Lung (tissue), 12 donors: ENCODE data around the gene EPN2. TPM values are rescaled to one million over a fixed set of nuclear protein-coding genes. Genes with fewer than 3 reads are reported as not detected.
A peak's percentile ranks its signal among the peaks of the same experiment; 100 is the strongest.

Experiments
- ATAC-seq: fragments of 200-7000 bp; cut with Tn5 transposase; one replicate; pipeline ENCODE4 v1.9.1; 2020; ENCODE audit warnings: moderate number of reproducible peaks; ENCODE audit not compliant: insufficient read depth, low FRiP score
- DNase-seq, 3 donors: peaks; one replicate each; pipeline ENCODE4 v3.0.0-alpha.2; 2013 to 2017
- H3K27ac ChIP-seq, 2 donors: one replicate each; pipeline ENCODE4 v1.5.1; 2013; ENCODE audit warnings: mild to moderate bottlenecking in 2 of 2, moderate library complexity in 2 of 2, control low read depth in 1 of 2, inconsistent platforms in 1 of 2, low read depth in 1 of 2, low read length in 1 of 2
- H3K27me3 ChIP-seq, 3 donors: one replicate each; pipeline ENCODE4 v1.5.1; 2013; ENCODE audit warnings: low read length in 2 of 3; ENCODE audit not compliant: control insufficient read depth in 3 of 3, insufficient read depth in 3 of 3
- H3K36me3 ChIP-seq, 4 donors: one replicate each; pipeline ENCODE4 v1.5.1; 2013; ENCODE audit warnings: low read length in 4 of 4, mild to moderate bottlenecking in 1 of 4, moderate library complexity in 1 of 4; ENCODE audit not compliant: control insufficient read depth in 4 of 4, insufficient read depth in 4 of 4
- H3K4me1 ChIP-seq, 5 donors: one replicate each; pipeline ENCODE4 v1.5.1; 2013; ENCODE audit warnings: low read length in 5 of 5, mild to moderate bottlenecking in 2 of 5, moderate library complexity in 1 of 5; ENCODE audit not compliant: control insufficient read depth in 5 of 5, insufficient read depth in 5 of 5
- H3K4me3 ChIP-seq: one replicate; pipeline ENCODE4 v1.5.1; 2013; ENCODE audit warnings: mild to moderate bottlenecking, control low read depth, moderate library complexity
- H3K9ac ChIP-seq, 2 donors: one replicate each; pipeline ENCODE4 v1.5.1; 2013; ENCODE audit warnings: low read length in 2 of 2, control low read depth in 1 of 2; ENCODE audit not compliant: insufficient read depth in 1 of 2
- H3K9me3 ChIP-seq, 4 donors: one replicate each; pipeline ENCODE4 v1.5.1; 2013; ENCODE audit warnings: low read length in 3 of 4, mild to moderate bottlenecking in 1 of 4, moderate library complexity in 1 of 4; ENCODE audit not compliant: control insufficient read depth in 4 of 4, insufficient read depth in 3 of 4
- WGBS, 2 donors: extraction: QIAGEN DNeasy Blood & Tissue Kit; methylation state at CpG; one replicate each; pipeline ENCODE4 v1.1.7; 2013; 5-methylcytosine and 5-hydroxymethylcytosine counted together
- polyA plus RNA-seq, 2 donors: library from polyadenylated mRNA; stranded (reverse); fragments of 200-250 nt; gene quantifications; one replicate each; pipeline ENCODE4 v1.2.1, GENCODE V29; 2013
- total RNA-seq, 2 donors: library from RNA; depleted of rRNA in 1 of 2; stranded (reverse); fragments of >200 nt in 1 of 2; gene quantifications; one replicate each; pipeline ENCODE4 v1.2.1, GENCODE V29; 2014 to 2021
- TF ChIP-seq, protein P1 (sequence below): IDR thresholded peaks from 2 replicates; pipeline ENCODE4 v1.5.1; 2012; ENCODE audit warnings: mild to moderate bottlenecking; ENCODE audit errors: control extremely low read depth, extremely low read depth
- donor health status: control.
- donor health status: control.
- donor health status: Bipolar disorder and iron deficiency.
- donor health status: healthy.
- donor health status: DM: yes; HTN: yes; CAD: no.

The EPN2 gene
- total and polyA plus RNA-seq, 4 donors, result 16.7 to 73.7 (median 37.4) TPM

DNA sequence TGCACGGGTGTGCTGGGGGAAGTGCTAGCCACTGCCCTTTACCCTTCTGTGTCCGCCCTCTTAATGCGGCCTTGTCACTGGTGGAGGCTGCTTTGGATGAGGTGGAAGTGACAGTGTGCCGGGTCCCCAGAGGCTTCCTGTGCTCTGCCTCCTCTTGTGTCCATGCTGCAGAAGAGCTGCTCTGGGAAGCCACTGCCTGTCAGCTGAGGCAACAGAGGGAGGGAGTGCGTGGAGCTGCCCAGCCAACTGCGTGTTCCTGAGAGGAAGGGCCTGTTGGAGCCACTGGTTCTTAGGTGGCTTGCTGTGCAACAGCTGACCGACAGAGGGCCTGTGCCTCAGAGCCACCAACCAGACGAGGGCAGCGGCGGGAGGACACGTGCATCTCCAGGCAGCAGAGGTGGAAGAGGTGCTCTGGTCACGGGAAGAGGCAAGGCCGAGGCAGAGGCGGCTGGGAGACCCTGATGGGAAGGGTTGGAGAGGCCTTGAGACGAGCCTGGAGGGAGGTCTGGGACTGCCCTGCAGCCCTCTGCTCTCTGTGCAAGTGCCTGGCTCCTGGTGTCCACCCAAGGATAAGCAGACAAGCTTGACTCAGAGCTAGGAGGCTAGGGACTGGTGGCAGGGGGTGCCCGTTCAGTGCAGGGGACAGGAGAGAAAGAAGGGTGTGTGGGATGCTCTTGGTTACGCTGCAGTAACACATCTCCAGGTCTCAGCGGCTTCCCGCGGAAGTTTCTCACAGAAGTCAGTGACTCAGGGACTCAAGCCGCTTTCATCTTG is 100.0 kb downstream of the EPN2 start:
- Histone ChIP-seq H3K36me3 (peaks cover 0 to 18% (median 3%) of the 10 kb centered on the region in 4 donors), H3K27me3 (no peaks in the 10 kb centered on the region), H3K9me3 (no peaks in the 10 kb centered on the region), H3K4me3 (no peak overlapping the region), H3K27ac (peak overlapping the region in 1 of 2 donors; percentile 56), H3K4me1 (peaks cover 0 to 30% (median 5%) of the 10 kb centered on the region in 5 donors), H3K9ac (no peak overlapping the region)
- peak; percentile 32 to 56 (median 40) for DNase-seq
- WGBS, 2 donors, result 72 to 76% methylated on average over 21 of the region's 21 CpGs
- ATAC-seq, result no peak
- TF ChIP-seq, protein P1, sequence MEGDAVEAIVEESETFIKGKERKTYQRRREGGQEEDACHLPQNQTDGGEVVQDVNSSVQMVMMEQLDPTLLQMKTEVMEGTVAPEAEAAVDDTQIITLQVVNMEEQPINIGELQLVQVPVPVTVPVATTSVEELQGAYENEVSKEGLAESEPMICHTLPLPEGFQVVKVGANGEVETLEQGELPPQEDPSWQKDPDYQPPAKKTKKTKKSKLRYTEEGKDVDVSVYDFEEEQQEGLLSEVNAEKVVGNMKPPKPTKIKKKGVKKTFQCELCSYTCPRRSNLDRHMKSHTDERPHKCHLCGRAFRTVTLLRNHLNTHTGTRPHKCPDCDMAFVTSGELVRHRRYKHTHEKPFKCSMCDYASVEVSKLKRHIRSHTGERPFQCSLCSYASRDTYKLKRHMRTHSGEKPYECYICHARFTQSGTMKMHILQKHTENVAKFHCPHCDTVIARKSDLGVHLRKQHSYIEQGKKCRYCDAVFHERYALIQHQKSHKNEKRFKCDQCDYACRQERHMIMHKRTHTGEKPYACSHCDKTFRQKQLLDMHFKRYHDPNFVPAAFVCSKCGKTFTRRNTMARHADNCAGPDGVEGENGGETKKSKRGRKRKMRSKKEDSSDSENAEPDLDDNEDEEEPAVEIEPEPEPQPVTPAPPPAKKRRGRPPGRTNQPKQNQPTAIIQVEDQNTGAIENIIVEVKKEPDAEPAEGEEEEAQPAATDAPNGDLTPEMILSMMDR, result no peak

DNA sequence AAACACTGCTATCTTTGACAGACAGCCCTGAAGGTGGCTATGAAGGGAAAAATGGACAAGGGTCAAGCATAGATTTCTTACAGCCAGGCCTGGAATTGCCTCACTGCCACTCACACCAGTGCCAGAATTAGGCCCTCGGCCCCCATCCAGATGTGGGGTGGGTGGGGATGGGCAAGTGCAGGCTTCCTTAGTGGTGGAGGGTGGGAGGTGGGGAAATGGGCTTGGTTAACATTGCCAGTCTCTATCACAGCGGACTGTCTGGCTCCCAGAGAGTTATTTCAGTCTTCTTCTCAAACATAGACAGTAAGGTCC is 100.5 kb downstream of the EPN2 start:
- Histone ChIP-seq H3K4me1 (peaks cover 0 to 30% (median 9%) of the 10 kb centered on the region in 5 donors), H3K27ac (no peak overlapping the region), H3K4me3 (no peak overlapping the region), H3K36me3 (peaks cover 0 to 17% (median 3%) of the 10 kb centered on the region in 4 donors), H3K9ac (no peak overlapping the region), H3K27me3 (no peaks in the 10 kb centered on the region), H3K9me3 (no peaks in the 10 kb centered on the region)
- DNase-seq (no peak), ATAC-seq (no peak)
- TF ChIP-seq, protein P1, result no peak
- WGBS, 2 donors, result 52 to 67% methylated on average over 2 of the region's 2 CpGs

DNA sequence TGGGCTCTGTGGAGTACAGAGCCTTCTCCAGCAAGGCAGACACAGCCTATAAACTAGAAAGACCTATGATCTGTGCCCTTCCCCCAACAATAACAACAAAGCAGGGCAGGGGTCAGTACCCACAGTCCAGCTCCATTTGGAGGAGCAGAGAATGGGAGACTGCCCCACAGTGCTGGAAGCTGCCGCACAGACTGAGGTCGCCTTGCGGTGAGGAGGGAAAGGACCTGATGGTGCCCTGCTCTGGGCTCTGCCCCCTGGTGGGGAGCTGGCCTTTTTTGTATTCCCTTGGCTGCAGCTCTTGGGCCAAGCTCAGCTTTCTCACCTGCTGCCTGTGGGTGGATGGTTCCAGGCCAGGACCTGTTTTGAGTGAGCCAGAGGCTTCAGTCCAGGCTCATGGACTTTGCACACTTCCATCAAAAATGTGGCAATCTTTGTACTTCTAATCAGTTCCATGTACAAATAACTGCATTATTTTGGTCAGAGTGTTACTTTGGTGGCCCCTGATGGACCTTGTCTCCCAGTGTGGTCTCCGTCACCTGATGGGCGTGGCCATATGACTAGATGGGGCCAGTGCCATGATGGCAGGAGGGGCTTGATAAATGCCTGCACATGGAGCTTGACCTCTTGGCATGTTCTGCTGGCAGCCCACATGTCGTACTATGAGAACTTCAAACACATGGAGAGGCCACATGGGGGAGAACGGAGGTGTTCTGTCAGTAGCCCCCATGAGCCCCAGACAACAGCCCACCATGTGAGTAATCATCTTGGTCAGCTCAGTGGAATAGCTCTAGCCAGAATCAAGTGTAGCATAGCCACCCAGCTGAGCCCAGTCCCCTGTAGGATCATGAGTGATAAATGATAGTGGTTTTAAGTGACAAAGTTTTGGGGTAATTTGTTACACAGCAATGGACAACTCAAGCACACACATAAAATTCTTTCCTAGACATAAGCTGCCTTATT is 101.1 kb downstream of the EPN2 start:
- TF ChIP-seq, protein P1, result peak; percentile 57
- H3K27ac ChIP-seq, result no peak overlapping the region
- WGBS, 2 donors, result 59 to 61% methylated on average over 7 of the region's 7 CpGs

More for the DNA sequence above, 101.1 kb downstream of the EPN2 start:
- DNase-seq (peak; percentile 38 to 63 (median 61)), ATAC-seq (peak; percentile 56)
- H3K9ac ChIP-seq, result no peak overlapping the region
- peaks cover 0 to 30% (median 12%) of the 10 kb centered on the region in 5 donors for H3K4me1 ChIP-seq
- H3K4me3 ChIP-seq, result no peak overlapping the region
- H3K27me3 ChIP-seq, result no peaks in the 10 kb centered on the region
- H3K36me3 ChIP-seq, result peaks cover 0 to 12% (median 3%) of the 10 kb centered on the region in 4 donors
- no peaks in the 10 kb centered on the region for H3K9me3 ChIP-seq
